ENCODE measurements around the gene OIT3. TPM values are rescaled to one million over a fixed set of nuclear protein-coding genes. Genes with fewer than 3 reads are reported as not detected.

OIT3 gene
- 1 to 10 TPM in 1 of 10 donors, under 1 TPM in 5, not detected in 4; 0.09 to 1.6 (median 0.34) TPM for total RNA-seq
- polyA plus RNA-seq, result under 1 TPM in 1 of 2 donors, not detected in 1; 0.06 TPM
- long read RNA-seq, donor 1, result 0 reads
- long read RNA-seq, donor 2, result 0 reads
- long read RNA-seq, donor 3, result 0 reads

- H3K9me3 ChIP-seq, result no peaks in the 10 kb centered on the region
- peak within 1 kb of the TSS in 2 of 10 donors; percentile 32 to 36 for H3K27ac ChIP-seq
- no peak within 1 kb of the TSS for H3K4me3 ChIP-seq
- 42 to 47% methylated on average over 4 of the region's 4 CpGs for WGBS, 2 donors
- no peak for TF ChIP-seq CTCF (IDR thresholded peaks at IDR 0.05)
- DNase-seq, result no peak
- peaks cover 0 to 15% (median 0%) of the 10 kb centered on the region in 9 donors for H3K4me1 ChIP-seq
- H3K27me3 ChIP-seq, result no peaks in the 10 kb centered on the region
- ATAC-seq, result peak in 4 of 8 donors; percentile 19 to 67 (median 46)
- peaks cover 0 to 3% (median 0%) of the 10 kb centered on the region in 9 donors for H3K36me3 ChIP-seq
- intact Hi-C loops (cut with DNase I), result no loop called here
These were observed at the start of gene OIT3 for GRCh38 chr10:72893136-72893798. TSS of gene OIT3 (plus strand) at chr10:72893739. CDS start at chr10:72893799, 60 bp downstream.

GRCh38 chr10:72846238-72846637 lies 47.3 kb upstream of the OIT3 start:
- Histone ChIP-seq H3K36me3 (peaks cover 0 to 3% (median 0%) of the 10 kb centered on the region in 9 donors), H3K4me1 (peaks cover 0 to 4% (median 0%) of the 10 kb centered on the region in 9 donors), H3K9me3 (peaks cover 0 to 5% (median 0%) of the 10 kb centered on the region in 11 donors), H3K27ac (no peak overlapping the region), H3K27me3 (no peaks in the 10 kb centered on the region), H3K4me3 (no peak overlapping the region)
- ATAC-seq (no peak), DNase-seq (no peak)
- TF ChIP-seq CTCF (IDR thresholded peaks at IDR 0.05), result no peak
- intact Hi-C loops (cut with DNase I), result no loop called here
- 88 to 89% methylated on average over 7 of the region's 7 CpGs for WGBS, 2 donors

GRCh38 chr10:72847681-72848080 lies 45.9 kb upstream of the OIT3 start:
- Histone ChIP-seq H3K27ac (no peak overlapping the region), H3K9me3 (peaks cover 0 to 10% (median 0%) of the 10 kb centered on the region in 11 donors), H3K27me3 (no peaks in the 10 kb centered on the region), H3K36me3 (peaks cover 0 to 5% (median 0%) of the 10 kb centered on the region in 9 donors), H3K4me3 (no peak overlapping the region), H3K4me1 (peaks cover 0 to 4% (median 0%) of the 10 kb centered on the region in 9 donors)
- intact Hi-C loops (cut with DNase I), result no loop called here
- DNase-seq (no peak), ATAC-seq (no peak)
- no peak for TF ChIP-seq CTCF (IDR thresholded peaks at IDR 0.05)
- 94 to 97% methylated on average over 2 of the region's 2 CpGs for WGBS, 2 donors

GRCh38 chr10:72850861-72851260 lies 42.7 kb upstream of the OIT3 start:
- H3K36me3 ChIP-seq, result peaks cover 0 to 5% (median 0%) of the 10 kb centered on the region in 9 donors
- DNase-seq (no peak), ATAC-seq (no peak)
- no peak overlapping the region for H3K27ac ChIP-seq
- peaks cover 0 to 4% (median 0%) of the 10 kb centered on the region in 9 donors for H3K4me1 ChIP-seq
- TF ChIP-seq CTCF (IDR thresholded peaks at IDR 0.05), result no peak
- WGBS, 2 donors, result 91 to 94% methylated on average over 2 of the region's 2 CpGs
- intact Hi-C loops (cut with DNase I), result no loop called here
- no peak overlapping the region for H3K4me3 ChIP-seq
- H3K27me3 ChIP-seq, result no peaks in the 10 kb centered on the region
- peaks cover 0 to 15% (median 0%) of the 10 kb centered on the region in 11 donors for H3K9me3 ChIP-seq
